IPS DF 6.9 (cell line): Measurements from ENCODE around the gene KRTAP9-7.

ENCODE experiments used
- DNase-seq: peaks from one replicate; pipeline ENCODE4 v3.0.0-alpha.2; 2013; ENCODE audit warnings: low read depth, low spot score
- H3K27ac ChIP-seq: one replicate; pipeline ENCODE4 v1.5.1; 2013; ENCODE audit warnings: low read length, control low read depth
- H3K27me3 ChIP-seq: 2 replicates; pipeline ENCODE4 v1.6.1; 2013; ENCODE audit warnings: mild to moderate bottlenecking, low read length; ENCODE audit not compliant: control insufficient read depth, insufficient read depth
- H3K36me3 ChIP-seq: 2 replicates; pipeline ENCODE4 v1.6.1; 2013; ENCODE audit warnings: low read length; ENCODE audit not compliant: control insufficient read depth, insufficient read depth
- H3K4me1 ChIP-seq: 2 replicates; pipeline ENCODE4 v1.6.1; 2013; ENCODE audit warnings: low read length; ENCODE audit not compliant: control insufficient read depth, insufficient read depth
- H3K4me3 ChIP-seq: 2 replicates; pipeline ENCODE4 v1.5.1; 2013; ENCODE audit warnings: mild to moderate bottlenecking, low read length
- H3K9me3 ChIP-seq: 2 replicates; pipeline ENCODE4 v1.6.1; 2013; ENCODE audit warnings: low read length, inconsistent platforms; ENCODE audit not compliant: control insufficient read depth, insufficient read depth
- WGBS: extraction: QIAGEN DNeasy Blood & Tissue Kit; methylation state at CpG from one replicate; pipeline ENCODE4 v1.1.7; 2013; ENCODE audit warnings: mixed read lengths, missing lambda C conversion rate; ENCODE audit not compliant: insufficient read length, insufficient coverage; 5-methylcytosine and 5-hydroxymethylcytosine counted together

The KRTAP9-7 gene

DNA sequence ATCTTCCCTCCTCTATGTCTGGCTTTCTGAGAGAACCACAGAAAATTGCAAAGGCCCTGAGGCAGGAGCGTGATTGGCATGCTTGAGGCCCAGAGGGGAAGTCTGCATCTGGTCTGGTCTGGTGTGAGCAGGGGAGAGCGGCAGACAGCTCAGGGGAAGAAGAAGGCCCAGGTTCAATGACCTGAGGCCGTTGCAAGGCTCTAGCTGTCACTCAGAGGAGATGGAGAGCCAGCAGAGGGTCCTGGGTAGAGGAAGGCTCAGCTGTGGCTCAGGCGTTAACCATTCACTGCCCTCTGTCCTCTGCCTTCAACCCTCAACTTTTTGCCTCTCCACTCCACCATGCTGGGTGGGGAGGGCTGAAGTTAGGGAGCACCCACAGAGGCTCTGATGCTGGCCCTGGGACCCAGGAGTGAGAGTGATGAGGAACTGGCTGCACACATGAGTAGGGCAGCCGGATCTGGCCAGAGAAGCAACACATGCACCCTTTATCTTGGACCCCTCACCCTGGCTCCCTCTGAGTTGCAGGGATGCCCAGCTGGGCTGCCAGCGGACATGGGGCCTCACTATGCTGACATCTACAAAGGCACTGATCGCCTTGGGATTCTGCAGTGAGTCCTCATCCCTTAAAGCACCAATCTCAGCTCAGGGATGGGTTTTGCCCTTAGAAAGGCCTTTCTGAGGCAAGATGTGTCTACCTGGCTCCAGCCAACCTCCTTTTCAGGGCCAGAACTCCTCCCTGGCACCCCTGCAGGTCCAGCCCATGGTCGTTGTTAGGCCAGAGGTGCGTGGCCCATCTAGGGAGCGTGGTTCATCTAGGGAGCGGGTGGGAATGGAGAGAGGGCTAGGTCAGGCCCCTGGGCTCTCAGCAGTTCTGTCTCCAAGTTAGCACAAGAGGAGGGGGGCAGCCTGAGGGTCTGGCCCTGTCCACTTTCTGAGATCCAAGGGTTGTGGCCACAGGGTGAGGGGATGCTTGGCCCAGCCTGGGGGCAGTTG lies 47.7 kb downstream of the KRTAP9-7 start:
- Histone ChIP-seq H3K36me3 (no peaks in the 10 kb centered on the region), H3K27me3 (no peaks in the 10 kb centered on the region), H3K27ac (no peak overlapping the region), H3K4me3 (no peak overlapping the region), H3K9me3 (no peaks in the 10 kb centered on the region), H3K4me1 (no peaks in the 10 kb centered on the region)
- DNase-seq = no peak
- WGBS = no CpG with 5 or more reads among the region's 11 CpGs

DNA sequence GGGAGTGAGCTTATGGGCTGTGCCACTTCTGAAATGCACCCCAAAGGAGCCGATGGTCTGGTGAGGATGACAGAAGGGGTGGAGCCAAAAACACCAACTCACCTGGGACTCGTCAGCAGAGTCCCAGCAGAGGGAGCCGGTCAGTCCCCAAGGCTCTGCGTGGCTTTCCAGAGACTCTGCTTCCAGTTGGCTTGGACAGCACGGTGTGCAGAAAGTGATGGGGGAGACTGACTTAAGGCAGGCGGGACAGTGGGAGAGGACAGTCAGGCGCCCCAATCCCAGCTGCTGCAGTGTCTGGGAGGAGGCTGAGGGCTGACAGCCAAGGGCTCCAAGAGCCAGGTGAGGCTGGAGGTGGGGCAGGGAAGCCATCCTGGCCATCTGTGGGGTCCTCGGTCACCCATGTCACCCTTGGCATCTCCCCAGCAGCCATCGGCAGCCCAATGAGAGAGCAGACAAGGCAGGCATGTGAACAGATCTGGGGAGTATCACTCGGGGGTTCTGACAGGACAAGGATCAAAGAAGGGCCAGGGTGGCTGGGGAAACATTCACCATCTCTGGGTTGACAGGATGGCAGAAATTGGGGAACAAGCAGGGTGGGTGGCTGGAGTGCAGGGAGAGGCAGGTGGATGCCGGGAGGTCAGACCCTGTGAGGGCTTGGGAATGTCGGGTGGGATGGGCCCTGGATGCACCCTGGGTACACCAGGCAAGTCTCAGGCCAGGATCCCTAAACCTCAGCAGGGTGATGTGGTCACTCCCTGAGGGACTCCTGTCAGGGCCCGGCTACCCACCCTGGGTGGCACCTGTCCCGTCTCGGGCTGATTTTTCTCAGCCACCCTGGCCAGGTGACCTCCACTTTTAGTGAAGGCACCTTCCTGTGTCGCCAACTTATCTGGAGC lies 48.9 kb downstream of the KRTAP9-7 start:
- Histone ChIP-seq H3K4me1 (no peaks in the 10 kb centered on the region), H3K27me3 (no peaks in the 10 kb centered on the region), H3K27ac (no peak overlapping the region), H3K36me3 (no peaks in the 10 kb centered on the region), H3K4me3 (no peak overlapping the region), H3K9me3 (no peaks in the 10 kb centered on the region)
- peak; percentile 39 for DNase-seq
- no CpG with 5 or more reads among the region's 16 CpGs for WGBS

DNA sequence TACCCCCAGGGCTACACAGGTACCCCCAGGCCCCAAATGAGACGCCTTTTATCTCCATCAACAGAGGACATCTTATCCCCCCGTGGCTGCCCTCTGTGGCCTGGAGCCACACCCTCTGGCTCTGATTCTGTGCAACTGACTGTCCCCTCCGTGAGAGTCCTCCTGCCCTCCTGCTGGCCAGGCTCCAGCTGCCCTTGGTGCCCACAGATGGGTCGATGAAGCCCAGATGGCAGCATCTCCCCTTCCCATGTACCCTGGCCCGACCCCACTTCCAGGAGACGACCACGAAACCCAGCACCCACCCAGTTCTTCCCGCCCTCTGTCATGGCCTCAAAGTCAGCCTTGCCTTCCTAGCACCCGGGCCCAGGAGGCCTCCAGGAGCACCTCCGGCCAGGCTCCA lies 49.6 kb downstream of the KRTAP9-7 start:
- H3K27ac ChIP-seq = no peak overlapping the region
- H3K4me1 ChIP-seq = no peaks in the 10 kb centered on the region
- DNase-seq = no peak
- WGBS = no CpG with 5 or more reads among the region's 10 CpGs
- no peaks in the 10 kb centered on the region for H3K36me3 ChIP-seq
- no peak overlapping the region for H3K4me3 ChIP-seq
- no peaks in the 10 kb centered on the region for H3K27me3 ChIP-seq
- H3K9me3 ChIP-seq = no peaks in the 10 kb centered on the region

- no peak overlapping the region for H3K27ac ChIP-seq
- WGBS = no CpG with 5 or more reads among the region's 6 CpGs
- H3K4me3 ChIP-seq = no peak overlapping the region
- no peaks in the 10 kb centered on the region for H3K36me3 ChIP-seq
- DNase-seq = no peak
- no peaks in the 10 kb centered on the region for H3K27me3 ChIP-seq
- no peaks in the 10 kb centered on the region for H3K9me3 ChIP-seq
- no peaks in the 10 kb centered on the region for H3K4me1 ChIP-seq
Observed at GRCh38 chr17:41325611-41326010, 50.1 kb downstream of the KRTAP9-7 start.
